AG10803 (cell line): ENCODE results near the gene TKTL1.

Experiments
- DNase-seq: peaks from one replicate; pipeline ENCODE4 v3.0.0; 2010; ENCODE audit warnings: low read depth
- H3K4me3 ChIP-seq: 2 replicates; pipeline ENCODE4 v1.5.1; 2011; ENCODE audit warnings: mild to moderate bottlenecking, low read length, control low read depth
- CTCF ChIP-seq: conservative IDR thresholded peaks from 2 replicates; pipeline ENCODE4 v1.5.1; 2011; ENCODE audit warnings: mild to moderate bottlenecking, low read length, control low read depth, inconsistent platforms

Gene TKTL1

GRCh38 chrX:154348114-154348531 is 52.5 kb downstream of the TKTL1 start:
- H3K4me3 ChIP-seq, result no peak overlapping the region
- no peak for TF ChIP-seq CTCF
- DNase-seq, result peak; percentile 38

GRCh38 chrX:154348646-154349358 is 53.2 kb downstream of the TKTL1 start:
- no peak for TF ChIP-seq CTCF
- no peak for DNase-seq
- no peak overlapping the region for H3K4me3 ChIP-seq

DNA sequence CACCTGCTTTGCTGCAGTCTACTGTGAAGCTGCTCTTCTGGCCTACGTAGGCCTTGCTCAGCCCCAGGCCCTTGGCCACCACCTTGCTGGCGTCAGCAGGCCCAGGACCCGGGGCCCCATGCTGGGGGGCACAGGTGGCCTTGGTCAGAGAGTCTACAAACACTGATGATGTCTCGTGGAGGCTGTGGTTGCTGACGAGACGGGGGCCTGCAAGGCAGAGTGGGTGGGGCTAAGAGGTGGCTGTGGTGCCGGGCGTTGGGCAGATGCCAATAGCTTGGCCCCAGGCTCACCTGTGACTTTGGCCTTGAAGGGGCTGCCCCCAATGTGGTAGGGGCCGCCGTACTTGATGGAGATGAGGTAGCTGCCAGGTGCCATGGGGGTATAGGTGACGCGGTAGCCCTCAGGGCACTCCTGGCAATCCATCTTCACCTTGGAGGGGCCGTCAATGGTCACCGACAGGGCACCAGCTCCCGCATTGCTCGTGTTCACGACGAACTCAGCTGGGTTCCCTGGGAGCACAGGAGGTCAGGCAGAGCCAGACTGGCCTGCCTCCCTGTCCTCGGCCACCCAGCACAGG is 53.9 kb downstream of the TKTL1 start:
- no peak for DNase-seq
- no peak overlapping the region for H3K4me3 ChIP-seq
- no peak for TF ChIP-seq CTCF

DNA sequence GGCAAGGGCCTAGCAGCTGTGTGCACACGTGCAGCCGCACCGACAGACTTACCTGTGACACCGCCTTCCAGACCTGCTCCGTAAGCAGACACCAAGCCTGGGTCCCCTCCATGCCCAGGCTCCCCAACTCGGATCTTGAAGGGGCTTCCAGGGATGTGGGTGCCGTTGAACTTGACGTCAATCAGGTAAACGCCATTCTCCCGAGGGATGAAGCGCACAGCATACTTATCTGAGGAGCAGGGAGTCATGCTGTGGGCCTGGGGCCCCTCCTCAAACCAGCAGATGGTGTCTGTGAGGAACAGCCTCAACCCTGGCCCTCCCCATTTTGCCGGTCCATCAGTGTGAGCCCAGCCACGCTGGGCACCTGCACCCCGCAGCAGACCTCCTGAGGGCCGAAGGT is 54.4 kb downstream of the TKTL1 start:
- H3K4me3 ChIP-seq, result no peak overlapping the region
- no peak for DNase-seq
- TF ChIP-seq CTCF, result no peak

GRCh38 chrX:154350429-154351182 is 55.0 kb downstream of the TKTL1 start:
- TF ChIP-seq CTCF, result no peak
- DNase-seq, result no peak
- H3K4me3 ChIP-seq, result no peak overlapping the region

DNA sequence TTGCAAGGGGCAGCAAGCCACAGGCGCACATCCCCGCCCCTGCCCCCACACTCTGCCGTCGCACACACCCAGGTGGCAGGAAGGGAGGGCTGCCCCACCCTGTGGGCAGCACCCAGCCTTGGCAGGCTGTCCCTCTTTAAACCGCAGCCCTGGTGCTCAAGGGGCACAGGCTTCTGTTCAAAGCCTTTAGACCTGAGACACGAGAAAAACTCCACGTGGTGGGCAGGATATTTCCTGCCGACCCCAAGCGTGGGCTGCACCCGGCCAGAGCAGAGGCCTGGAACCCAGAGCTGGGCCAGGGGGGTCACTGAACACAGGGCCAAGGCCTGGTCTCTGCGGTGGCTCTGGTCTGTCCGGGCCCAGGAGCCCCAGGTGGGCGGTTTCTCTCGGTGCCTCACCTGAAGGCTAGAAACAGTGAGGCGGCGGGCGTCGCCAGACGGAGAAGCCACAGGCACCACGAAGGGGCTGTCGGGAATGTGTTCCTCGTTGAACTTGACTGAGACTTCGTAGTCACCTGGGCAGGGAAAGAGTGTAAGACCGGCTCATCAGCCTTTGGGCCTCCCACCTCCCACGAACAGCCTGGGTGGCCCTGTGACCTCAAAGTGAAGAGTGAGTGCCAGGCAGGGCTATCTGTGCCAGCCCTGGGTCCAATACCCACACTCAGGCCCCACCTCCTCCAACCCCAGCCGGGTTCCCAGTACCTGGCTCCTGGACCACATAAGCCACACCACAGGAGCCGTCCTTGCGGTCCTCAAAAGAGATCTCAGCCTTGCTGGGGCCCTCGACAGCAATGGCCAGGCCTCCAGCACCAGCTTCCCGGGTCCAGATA is 55.8 kb downstream of the TKTL1 start:
- H3K4me3 ChIP-seq, result no peak overlapping the region
- no peak for DNase-seq
- TF ChIP-seq CTCF, result no peak
